Endothelial cell of coronary artery (primary cell): ENCODE measurements around the gene ARMC10. TPM values are rescaled to one million over a fixed set of nuclear protein-coding genes. Genes with fewer than 3 reads are reported as not detected.

Source experiments
- total RNA-seq: library from RNA; depleted of rRNA; stranded (reverse); fragments of >200 nt; gene quantifications from 2 replicates; pipeline ENCODE4 v1.2.3, GENCODE V29; 2014

ARMC10 gene
- total RNA-seq = 34.2 and 36.3 TPM in 2 replicates

GRCh38 chr7:103074519-103075336 is at the start of gene ARMC10, which contains the start of gene FBXL13:
ARMC10 (plus strand) TSS chr7:103075140; CDS start chr7:103075273, 133 bp downstream.
FBXL13 (minus strand) TSS chr7:103074796.

Other genes with a start within 250 kb of the ARMC10 start
- 5.7 and 20.7 TPM in 2 replicates for gene LRRC17, start 162.1 kb upstream of the ARMC10 start, total RNA-seq
- gene FBXL13, start 344 bp upstream of the ARMC10 start, total RNA-seq = 1.2 and 29.6 TPM in 2 replicates
- 4.6 and 8.3 TPM in 2 replicates for gene NAPEPLD, start 74.0 kb downstream of the ARMC10 start, total RNA-seq
- 42.6 and 50.3 TPM in 2 replicates for gene PMPCB, start 222.3 kb downstream of the ARMC10 start, total RNA-seq